Smooth muscle cell (in vitro differentiated cells): ENCODE measurements around the gene ZNF740. TPM values are rescaled to one million over a fixed set of nuclear protein-coding genes. Genes with fewer than 3 reads are reported as not detected.
"Not testable (repeated sequence)": the region's sequence is repeated elsewhere in the genome, so short reads cannot be mapped to it uniquely, and the experiment has no call there.

Source experiments
- DNase-seq: peaks from one replicate; lab custom pipeline; 2025; ENCODE audit not compliant: unreplicated experiment; lab: John Stamatoyannopoulos, UW
- H2AFZ ChIP-seq: fragments of 200-600 bp; sonication (generic); 2 replicates; pipeline ENCODE4 v1.6.0; 2016; ENCODE audit warnings: antibody characterized with exemption, low read depth, mild to moderate bottlenecking
- H3F3A ChIP-seq: fragments of 200-600 bp; sonication (generic); 2 replicates; pipeline ENCODE4 v1.6.0; 2017; ENCODE audit warnings: antibody characterized with exemption, low read depth
- H3K27ac ChIP-seq: fragments of 200-600 bp; sonication (generic); 2 replicates; pipeline ENCODE4 v1.5.1; 2016; ENCODE audit warnings: low read depth, mild to moderate bottlenecking
- H3K27me3 ChIP-seq: fragments of 200-600 bp; sonication (generic); 2 replicates; pipeline ENCODE4 v1.6.1; 2016; ENCODE audit warnings: low read depth, mild to moderate bottlenecking
- H3K36me3 ChIP-seq: fragments of 200-600 bp; sonication (generic); 2 replicates; pipeline ENCODE4 v1.5.1; 2016; ENCODE audit warnings: low read depth
- H3K4me1 ChIP-seq: fragments of 200-600 bp; sonication (generic); 2 replicates; pipeline ENCODE4 v1.5.1; 2016; ENCODE audit warnings: low read depth
- H3K4me2 ChIP-seq: fragments of 200-600 bp; sonication (generic); 2 replicates; pipeline ENCODE4 v1.6.0; 2016; ENCODE audit warnings: mild to moderate bottlenecking
- H3K4me3 ChIP-seq: fragments of 200-600 bp; sonication (generic); 2 replicates; pipeline ENCODE4 v1.5.1; 2016; ENCODE audit warnings: mild to moderate bottlenecking
- H3K79me2 ChIP-seq: fragments of 200-600 bp; sonication (generic); 2 replicates; pipeline ENCODE4 v1.6.0; 2016; ENCODE audit warnings: low read depth, mild to moderate bottlenecking
- H3K9ac ChIP-seq: fragments of 200-600 bp; sonication (generic); 2 replicates; pipeline ENCODE4 v1.6.0; 2016; ENCODE audit warnings: low read depth
- H3K9me3 ChIP-seq: fragments of 200-600 bp; sonication (generic); replicated peaks from 2 replicates; pipeline ENCODE4 v1.5.1; 2016; ENCODE audit warnings: low read depth
- H4K20me1 ChIP-seq: fragments of 200-600 bp; sonication (generic); 2 replicates; pipeline ENCODE4 v1.6.0; 2016; ENCODE audit warnings: low read depth
- CTCF ChIP-seq: fragments of 200-600 bp; sonication (generic); IDR thresholded peaks from 2 replicates; pipeline ENCODE4 v1.5.1; 2017; ENCODE audit warnings: borderline replicate concordance, mild to moderate bottlenecking, antibody characterized with exemption; ENCODE audit not compliant: insufficient read depth, poor library complexity, severe bottlenecking
- WGBS: methylation state at CpG from one replicate; pipeline ENCODE4 v1.1.7; 2016; ENCODE audit warnings: low lambda C conversion rate; 5-methylcytosine and 5-hydroxymethylcytosine counted together
- polyA plus RNA-seq: library from polyadenylated mRNA; unstranded; fragments of >200 nt; fragmentation: Nextera tagmentation; extraction: Ambion mirVana; gene quantifications from 2 replicates; pipeline ENCODE4 v1.2.1, GENCODE V29; 2016
- total RNA-seq: library from RNA; depleted of rRNA; stranded (reverse); fragments of >200 nt; gene quantifications from 2 replicates; pipeline ENCODE4 v1.2.3, GENCODE V29; 2014

ZNF740 gene
- total and polyA plus RNA-seq, 2 experiments from 2014 or later = 1.0 to 5.2 TPM

- WGBS = 97% methylated on average over 3 of the region's 3 CpGs
- H3K4me1 ChIP-seq = peaks cover 16% of the 10 kb centered on the region
These were observed 3.8 kb upstream of the ZNF740 start for GRCh38 chr12:53176750-53177149.

GRCh38 chr12:53177447-53177846, 3.1 kb upstream of the ZNF740 start:
- H2AFZ ChIP-seq, H3K9me3 ChIP-seq, H3K4me2 ChIP-seq, H3K4me3 ChIP-seq, H3K36me3 ChIP-seq, H4K20me1 ChIP-seq, DNase-seq, H3K27ac ChIP-seq, H3K27me3 ChIP-seq, H3K9ac ChIP-seq: not testable (repeated sequence)
- Histone ChIP-seq H3K4me1 (peaks cover 22% of the 10 kb centered on the region), H3F3A (peaks cover 11% of the 10 kb centered on the region), H3K79me2 (peaks cover 15% of the 10 kb centered on the region)
- WGBS = 97% methylated on average over 6 of the region's 6 CpGs

More at GRCh38 chr12:53176750-53177149, 3.8 kb upstream of the ZNF740 start:
- H3K4me3 ChIP-seq = no peak overlapping the region
- no peak overlapping the region for H3K9ac ChIP-seq
- peaks cover 11% of the 10 kb centered on the region for H3F3A ChIP-seq
- H2AFZ ChIP-seq = no peak overlapping the region
- no peak for TF ChIP-seq CTCF
- no peaks in the 10 kb centered on the region for H3K36me3 ChIP-seq
- H4K20me1 ChIP-seq = no peaks in the 10 kb centered on the region
- no peaks in the 10 kb centered on the region for H3K27me3 ChIP-seq
- no peak for DNase-seq
- no peaks in the 10 kb centered on the region for H3K9me3 ChIP-seq
- H3K79me2 ChIP-seq = peaks cover 8% of the 10 kb centered on the region
- H3K27ac ChIP-seq = no peak overlapping the region
- H3K4me2 ChIP-seq = no peak overlapping the region

DNA sequence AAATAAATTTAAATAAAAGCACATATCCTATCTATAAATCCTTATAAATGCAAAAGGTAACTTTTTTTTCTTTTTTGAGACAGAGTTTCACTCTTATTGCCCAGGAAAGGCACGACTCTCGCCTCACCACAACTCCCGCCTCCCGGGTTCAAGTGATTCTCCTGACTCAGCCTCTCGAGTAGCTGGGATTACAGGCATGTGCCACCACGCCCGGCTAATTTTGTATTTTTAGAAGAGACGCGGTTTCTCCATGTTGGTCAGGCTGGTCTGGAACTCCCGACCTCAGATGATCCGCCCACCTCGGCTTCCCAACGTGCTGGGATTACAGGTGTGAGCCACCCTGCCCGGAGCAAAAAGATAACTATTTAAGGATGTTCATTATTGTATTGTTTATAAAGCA, 1.7 kb upstream of the ZNF740 start:
- Histone ChIP-seq H3K4me1 (peaks cover 30% of the 10 kb centered on the region), H3K79me2 (peaks cover 23% of the 10 kb centered on the region), H3F3A (peaks cover 11% of the 10 kb centered on the region), H4K20me1 (peaks cover 13% of the 10 kb centered on the region)
- H3K4me3 ChIP-seq, H2AFZ ChIP-seq, H3K27me3 ChIP-seq, DNase-seq, H3K4me2 ChIP-seq, H3K9me3 ChIP-seq, H3K27ac ChIP-seq, H3K36me3 ChIP-seq, H3K9ac ChIP-seq: not testable (repeated sequence)
- 94% methylated on average over 14 of the region's 14 CpGs for WGBS

DNA sequence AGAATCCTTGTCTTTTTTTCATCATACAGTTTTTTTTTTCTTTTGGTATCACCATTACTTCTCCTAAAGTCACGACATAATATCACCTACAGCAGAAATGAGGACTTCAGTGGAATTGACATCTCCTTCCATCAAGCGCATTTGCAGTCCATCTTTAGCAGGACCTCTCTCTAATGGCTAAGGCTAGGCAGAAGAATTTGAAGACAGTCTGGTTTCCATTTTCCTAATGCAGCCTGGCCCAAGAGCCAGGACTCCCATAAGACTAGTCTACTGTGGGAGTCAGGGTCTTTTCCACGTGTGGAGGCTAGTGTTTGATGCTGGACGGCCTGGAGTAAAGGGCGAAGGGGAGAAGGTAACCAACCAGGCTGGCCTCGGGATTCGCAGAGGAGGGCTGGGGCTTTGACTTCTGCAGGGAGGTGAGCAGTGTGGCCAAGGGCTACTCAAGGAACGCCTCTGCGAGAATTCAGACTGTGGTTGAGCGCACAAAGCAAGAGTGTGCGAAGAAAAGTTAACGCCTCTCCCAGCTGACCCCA, 769 bp upstream of the ZNF740 start:
- H2AFZ ChIP-seq = peak overlapping the region; percentile 97
- H3K79me2 ChIP-seq = peaks cover 23% of the 10 kb centered on the region
- H3K27ac ChIP-seq = peak overlapping the region; percentile 94
- peak overlapping the region; percentile 89 for H3K4me2 ChIP-seq
- H3K4me3 ChIP-seq = peak overlapping the region; percentile 88
- peaks cover 19% of the 10 kb centered on the region for H4K20me1 ChIP-seq
- no peak for DNase-seq
- no peak for TF ChIP-seq CTCF
- 14% methylated on average over 12 of the region's 12 CpGs for WGBS
- peaks cover 28% of the 10 kb centered on the region for H3K4me1 ChIP-seq
- no peaks in the 10 kb centered on the region for H3K9me3 ChIP-seq
- peak overlapping the region; percentile 76 for H3K9ac ChIP-seq
- peaks cover 11% of the 10 kb centered on the region for H3F3A ChIP-seq
- no peaks in the 10 kb centered on the region for H3K27me3 ChIP-seq
- H3K36me3 ChIP-seq = no peaks in the 10 kb centered on the region
